GM21529 (cell line): ENCODE data around the gene IL24.

ENCODE experiments used
- ATAC-seq: cut with Tn5 transposase; IDR thresholded peaks from one replicate; pipeline ENCODE4 v1.9.1; 2021; ENCODE audit not compliant: unreplicated experiment

Gene IL24

GRCh38 chr1:206878456-206878855, 18.8 kb upstream of the IL24 start:
- ATAC-seq, result no peak

GRCh38 chr1:206880314-206880713, 16.9 kb upstream of the IL24 start:
- ATAC-seq, result no peak

DNA sequence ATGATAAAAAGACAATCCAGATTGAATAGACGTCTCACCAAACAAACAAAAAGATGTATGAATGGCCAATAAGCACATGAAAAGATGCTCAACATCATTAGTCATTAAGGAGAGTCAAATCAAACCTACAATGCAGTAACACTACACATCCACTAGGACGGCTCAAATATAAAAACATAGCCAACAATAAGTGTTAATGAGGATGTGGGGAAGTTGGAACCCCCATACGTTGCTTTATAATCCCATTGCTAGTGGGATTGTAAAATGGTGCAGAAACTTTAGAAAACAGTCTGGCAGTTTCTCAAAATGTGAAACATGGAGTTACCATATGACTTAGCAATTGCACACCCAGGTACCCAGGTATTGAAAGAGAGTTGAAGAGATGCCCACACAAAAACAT, 14.7 kb upstream of the IL24 start:
- ATAC-seq, result no peak

- ATAC-seq, result no peak
Measured at GRCh38 chr1:206883160-206883559, 14.1 kb upstream of the IL24 start.

DNA sequence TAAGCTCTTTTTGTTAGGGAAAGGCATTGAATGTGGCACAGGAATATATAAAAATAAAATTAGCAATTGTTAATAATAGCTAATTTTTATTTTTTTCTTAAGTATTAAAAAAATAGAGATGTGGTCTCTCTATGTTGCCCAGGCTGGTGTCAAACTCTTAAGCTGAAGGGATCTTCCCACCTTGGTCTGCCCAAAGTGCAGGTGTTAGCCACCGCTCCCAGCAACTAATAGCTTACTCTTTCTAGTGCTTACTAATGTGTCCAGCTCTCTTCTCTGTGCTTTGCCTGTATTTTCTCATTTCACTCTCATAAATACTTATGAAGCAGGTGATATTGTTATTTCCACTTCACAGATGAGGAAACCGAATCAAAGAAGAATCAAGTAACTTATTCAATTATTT, 13.4 kb upstream of the IL24 start:
- ATAC-seq, result no peak

- ATAC-seq, result no peak
Measured at GRCh38 chr1:206885341-206886060, 11.7 kb upstream of the IL24 start.

GRCh38 chr1:206886831-206887230, 10.4 kb upstream of the IL24 start:
- no peak for ATAC-seq

- ATAC-seq, result no peak
Measured at GRCh38 chr1:206887701-206888100, 9.5 kb upstream of the IL24 start.

DNA sequence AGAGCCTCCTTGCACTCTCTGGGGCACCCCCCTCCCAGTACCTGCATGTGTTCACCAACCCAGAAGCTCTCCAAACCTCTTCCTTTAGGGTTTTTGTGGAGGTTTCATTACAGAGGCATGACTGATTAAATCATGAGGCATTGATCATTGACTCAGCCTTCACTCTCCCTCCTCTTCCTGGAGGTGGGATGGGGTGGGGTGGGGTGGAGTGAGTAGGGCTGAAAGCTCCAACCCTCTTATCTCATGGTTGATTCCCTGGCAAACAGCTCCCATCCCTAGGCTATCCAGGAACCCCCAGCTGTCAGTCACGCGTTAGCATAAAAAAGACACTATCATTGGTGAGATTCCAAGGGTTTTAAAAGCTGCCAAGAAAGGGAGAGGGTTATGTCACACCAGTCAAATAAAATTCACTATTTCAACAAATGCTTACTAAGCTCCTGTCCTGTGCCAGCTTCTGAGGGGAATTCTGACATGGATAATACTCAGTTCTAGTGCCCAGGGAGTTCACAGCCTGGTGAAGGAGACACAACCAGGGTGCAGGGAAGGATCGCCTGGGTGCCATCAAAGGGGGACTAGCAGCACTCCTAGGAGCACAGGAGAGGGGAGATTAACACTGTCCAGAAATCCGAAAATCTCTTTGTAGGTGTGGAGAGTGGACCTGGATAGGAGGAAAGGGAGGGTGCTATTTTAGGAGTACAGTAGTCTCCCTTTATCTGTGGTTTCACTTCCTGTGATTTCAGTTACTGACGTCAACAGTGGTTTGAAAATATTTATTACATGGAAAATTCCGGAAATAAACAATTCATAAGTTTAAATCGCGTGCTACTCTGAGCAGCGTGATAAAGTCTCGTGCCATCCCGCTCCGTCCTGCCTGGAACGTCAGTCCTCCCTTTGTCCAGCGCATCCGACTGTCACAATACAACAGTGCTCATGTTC, 6.8 kb upstream of the IL24 start:
- no peak for ATAC-seq

DNA sequence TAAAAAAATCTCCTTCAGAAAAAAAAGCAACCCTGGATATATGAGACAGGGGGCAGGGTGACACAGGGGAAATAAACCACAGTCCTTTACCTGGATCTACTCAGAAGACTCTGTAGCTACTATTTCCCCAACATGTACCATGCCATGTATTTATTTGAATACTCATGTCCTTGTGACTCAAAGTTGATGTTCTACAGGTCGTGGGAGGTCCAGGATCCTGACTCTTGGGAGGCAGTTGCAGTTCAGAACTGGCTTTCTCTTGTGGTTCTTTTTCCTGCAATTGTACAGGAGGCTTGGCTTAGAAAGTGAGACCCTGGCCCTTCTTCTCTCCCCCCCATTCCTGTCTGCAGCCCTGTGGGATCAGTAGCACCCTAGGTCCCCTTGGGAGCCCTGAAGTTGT, 5.8 kb upstream of the IL24 start:
- no peak for ATAC-seq

- ATAC-seq, result no peak
Measured at GRCh38 chr1:206892351-206892984, 4.8 kb upstream of the IL24 start.

GRCh38 chr1:206893380-206893779, 3.9 kb upstream of the IL24 start:
- no peak for ATAC-seq

DNA sequence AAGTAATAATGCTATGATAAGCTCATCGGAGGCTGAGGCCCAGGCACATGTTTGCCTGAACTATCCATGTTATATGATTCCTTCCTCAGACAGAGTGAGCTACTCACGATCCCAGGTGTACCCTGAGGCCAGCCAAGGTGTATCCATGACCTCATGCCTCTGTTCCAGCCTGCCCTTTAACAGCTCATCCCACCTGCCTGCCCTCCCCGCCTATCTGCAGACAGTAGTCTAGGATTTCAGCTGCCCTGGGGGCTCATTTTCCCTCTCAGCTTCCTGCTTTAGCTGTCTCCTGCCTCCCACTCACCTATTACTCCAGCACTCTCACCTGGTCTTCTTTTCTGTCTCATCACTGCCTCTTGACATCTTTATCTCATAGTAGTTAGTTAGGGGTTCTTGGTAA, 1.9 kb upstream of the IL24 start:
- no peak for ATAC-seq

DNA sequence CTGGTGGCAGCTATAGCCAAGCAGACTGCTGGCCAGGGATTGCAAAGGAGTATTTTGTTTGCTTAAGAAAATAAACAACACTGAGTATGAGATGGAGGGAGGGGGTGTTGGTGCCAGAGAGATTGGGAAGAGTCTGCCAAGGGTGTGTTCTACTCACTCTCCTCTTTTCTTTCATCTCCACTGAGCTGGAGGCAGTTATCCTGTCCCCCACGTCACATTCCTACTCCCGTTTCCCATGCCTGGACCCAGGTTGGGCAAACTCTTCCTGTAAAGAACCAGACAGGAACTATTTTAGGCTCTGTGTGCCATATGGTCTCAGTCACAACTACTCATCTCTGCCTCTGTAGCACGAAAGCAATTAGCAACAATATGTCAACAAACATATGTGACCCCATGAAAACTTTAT, 1.4 kb upstream of the IL24 start:
- ATAC-seq, result no peak

- no peak for ATAC-seq
Measured at GRCh38 chr1:206896261-206896660, 982 bp upstream of the IL24 start.

GRCh38 chr1:206898089-206898914, 1.1 kb downstream of the IL24 start:
- no peak for ATAC-seq

DNA sequence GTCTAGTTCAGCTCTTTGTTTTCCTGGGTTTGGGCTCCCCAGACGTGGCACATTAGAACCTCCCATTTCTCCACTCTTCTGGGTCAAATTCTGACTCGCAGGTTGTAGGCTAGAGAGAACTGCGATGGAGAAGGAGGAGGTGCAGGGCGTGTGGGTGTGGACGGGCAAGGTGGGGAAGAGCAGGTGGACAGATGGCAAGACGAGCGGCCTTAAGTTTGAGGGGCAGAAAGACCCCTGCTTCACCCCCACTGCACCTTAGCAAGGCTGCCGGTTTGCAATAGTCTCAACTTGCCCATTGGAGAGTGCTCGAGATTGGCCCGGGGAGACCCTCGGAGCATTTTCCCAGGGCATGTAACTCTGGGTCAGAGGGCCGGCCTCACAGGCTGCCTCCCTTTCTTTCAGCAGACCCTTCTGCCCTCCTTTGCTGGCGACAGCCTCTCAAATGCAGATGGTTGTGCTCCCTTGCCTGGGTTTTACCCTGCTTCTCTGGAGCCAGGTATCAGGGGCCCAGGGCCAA, 1.7 kb downstream of the IL24 start:
- no peak for ATAC-seq

GRCh38 chr1:206899717-206900116, 2.5 kb downstream of the IL24 start:
- ATAC-seq, result no peak

DNA sequence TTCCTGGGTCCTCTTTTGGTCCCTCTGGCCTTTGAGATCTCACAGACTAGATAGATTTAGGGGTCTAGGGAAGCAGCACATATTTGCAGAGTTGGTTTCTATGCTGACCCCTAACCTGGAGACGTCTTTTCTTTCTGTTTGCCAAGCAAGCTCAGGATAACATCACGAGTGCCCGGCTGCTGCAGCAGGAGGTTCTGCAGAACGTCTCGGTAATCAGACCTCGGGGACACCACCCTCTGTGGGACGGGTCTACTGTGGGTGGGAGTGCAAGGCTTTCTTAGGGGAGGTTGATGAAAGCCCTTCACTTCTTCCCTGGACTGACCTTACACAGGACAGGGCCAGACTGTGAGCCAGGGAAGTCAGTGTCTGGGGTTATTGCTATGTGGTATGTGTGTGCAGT, 2.9 kb downstream of the IL24 start:
- ATAC-seq, result no peak

DNA sequence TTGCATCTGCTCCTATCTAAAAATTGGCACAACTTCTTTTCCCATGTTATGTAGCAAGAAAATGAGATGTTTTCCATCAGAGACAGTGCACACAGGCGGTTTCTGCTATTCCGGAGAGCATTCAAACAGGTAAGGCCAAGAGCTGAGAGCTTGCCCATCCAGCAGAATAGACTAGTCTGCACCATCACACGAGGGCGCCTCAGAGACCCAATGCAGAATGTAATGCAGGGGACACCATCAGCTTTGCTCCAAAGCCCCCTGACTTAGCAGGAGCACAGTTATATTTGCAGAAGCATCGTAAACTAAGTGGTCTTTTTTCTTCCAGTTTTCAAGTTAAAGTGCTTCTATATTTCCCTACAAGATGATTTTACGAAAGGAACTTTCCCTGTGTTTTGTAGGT, 4.7 kb downstream of the IL24 start:
- ATAC-seq, result no peak

GRCh38 chr1:206902702-206903101, 5.5 kb downstream of the IL24 start:
- no peak for ATAC-seq
